Fibroblast of mammary gland (primary cell): ENCODE data around the gene DYNC2LI1.

Source experiments
- DNase-seq: peaks from one replicate; pipeline ENCODE4 v3.0.0-alpha.2; 2010; ENCODE audit warnings: low read depth
- H3K4me3 ChIP-seq: 2 replicates; pipeline ENCODE4 v1.5.1; 2011; ENCODE audit warnings: low read depth, mild to moderate bottlenecking, low read length, moderate library complexity; ENCODE audit not compliant: control insufficient read depth
- CTCF ChIP-seq: conservative IDR thresholded peaks from 2 replicates; pipeline ENCODE4 v1.5.1; 2011; ENCODE audit warnings: low read depth, low read length, inconsistent platforms; ENCODE audit not compliant: control insufficient read depth, insufficient read depth

The DYNC2LI1 gene

GRCh38 chr2:43851011-43851980 lies 77.5 kb downstream of the DYNC2LI1 start:
- TF ChIP-seq CTCF = no peak
- DNase-seq = no peak
- H3K4me3 ChIP-seq = no peak overlapping the region

GRCh38 chr2:43852196-43852730 lies 78.4 kb downstream of the DYNC2LI1 start:
- H3K4me3 ChIP-seq = no peak overlapping the region
- TF ChIP-seq CTCF = no peak
- DNase-seq = no peak

GRCh38 chr2:43853141-43854081 lies 79.6 kb downstream of the DYNC2LI1 start:
- no peak for TF ChIP-seq CTCF
- no peak for DNase-seq

GRCh38 chr2:43854671-43855070 lies 80.8 kb downstream of the DYNC2LI1 start:
- H3K4me3 ChIP-seq = no peak overlapping the region
- DNase-seq = no peak
- no peak for TF ChIP-seq CTCF

More at GRCh38 chr2:43853141-43854081, 79.6 kb downstream of the DYNC2LI1 start:
- no peak overlapping the region for H3K4me3 ChIP-seq

- TF ChIP-seq CTCF = no peak
- no peak overlapping the region for H3K4me3 ChIP-seq
- DNase-seq = no peak
These were observed 81.5 kb downstream of the DYNC2LI1 start for GRCh38 chr2:43855292-43855691.
